Activated T-cell treated with anti-CD3 and anti-CD28 coated beads, Interleukin-2, amount 50 U/mL, for 24 hours (primary cell): ENCODE measurements around the gene SLC25A42.
"Not testable (repeated sequence)": the region's sequence is repeated elsewhere in the genome, so short reads cannot be mapped to it uniquely, and the experiment has no call there.

Experiments used
- DNase-seq: peaks from one replicate; pipeline ENCODE4 v3.0.0-alpha.2; 2020
- H3K27ac Mint-ChIP-seq: 2 replicates; pipeline ENCODE4 v1.8.0; 2020; ENCODE audit warnings: mild to moderate bottlenecking, mixed read lengths
- H3K27me3 Mint-ChIP-seq: 2 replicates; pipeline ENCODE4 v1.8.0; 2020; ENCODE audit warnings: mixed read lengths
- H3K36me3 Mint-ChIP-seq: 2 replicates; pipeline ENCODE4 v1.8.0; 2020; ENCODE audit warnings: low read depth, mixed read lengths
- H3K4me1 Mint-ChIP-seq: 2 replicates; pipeline ENCODE4 v1.8.0; 2020; ENCODE audit warnings: low read depth, mixed read lengths
- H3K4me3 Mint-ChIP-seq: 2 replicates; pipeline ENCODE4 v1.8.0; 2020; ENCODE audit warnings: mild to moderate bottlenecking, moderate library complexity, mixed read lengths
- H3K9me3 Mint-ChIP-seq: 2 replicates; pipeline ENCODE4 v1.8.0; 2020; ENCODE audit warnings: mixed read lengths

SLC25A42 gene

GRCh38 chr19:19098703-19099632 lies 35.2 kb downstream of the SLC25A42 start:
- H3K4me3 Mint-ChIP-seq = no peak overlapping the region
- H3K9me3 Mint-ChIP-seq = no peaks in the 10 kb centered on the region
- H3K4me1 Mint-ChIP-seq = no peaks in the 10 kb centered on the region
- peaks cover 21% of the 10 kb centered on the region for H3K36me3 Mint-ChIP-seq
- H3K27ac Mint-ChIP-seq = no peak overlapping the region
- H3K27me3 Mint-ChIP-seq = no peaks in the 10 kb centered on the region
- DNase-seq = no peak

GRCh38 chr19:19101540-19101939 lies 37.7 kb downstream of the SLC25A42 start:
- Mint-ChIP-seq H3K36me3 (peaks cover 22% of the 10 kb centered on the region), H3K4me3 (no peak overlapping the region), H3K27me3 (no peaks in the 10 kb centered on the region), H3K9me3 (no peaks in the 10 kb centered on the region), H3K27ac (no peak overlapping the region), H3K4me1 (no peaks in the 10 kb centered on the region)
- DNase-seq = no peak

GRCh38 chr19:19102566-19102965 lies 38.8 kb downstream of the SLC25A42 start:
- not testable (repeated sequence) for H3K27ac Mint-ChIP-seq, DNase-seq, H3K4me1 Mint-ChIP-seq, H3K9me3 Mint-ChIP-seq, H3K27me3 Mint-ChIP-seq, H3K4me3 Mint-ChIP-seq
- H3K36me3 Mint-ChIP-seq = peaks cover 17% of the 10 kb centered on the region

- H3K27me3 Mint-ChIP-seq = no peaks in the 10 kb centered on the region
- no peaks in the 10 kb centered on the region for H3K9me3 Mint-ChIP-seq
- no peak overlapping the region for H3K4me3 Mint-ChIP-seq
These were observed 39.4 kb downstream of the SLC25A42 start for GRCh38 chr19:19103167-19103566.

GRCh38 chr19:19105365-19106055 lies 41.7 kb downstream of the SLC25A42 start:
- peaks cover 3% of the 10 kb centered on the region for H3K4me1 Mint-ChIP-seq
- H3K27ac Mint-ChIP-seq = no peak overlapping the region
- peaks cover 18% of the 10 kb centered on the region for H3K36me3 Mint-ChIP-seq
- DNase-seq = no peak
- no peaks in the 10 kb centered on the region for H3K27me3 Mint-ChIP-seq
- no peaks in the 10 kb centered on the region for H3K9me3 Mint-ChIP-seq
- no peak overlapping the region for H3K4me3 Mint-ChIP-seq

More at GRCh38 chr19:19103167-19103566, 39.4 kb downstream of the SLC25A42 start:
- DNase-seq = no peak
- no peak overlapping the region for H3K27ac Mint-ChIP-seq
- H3K36me3 Mint-ChIP-seq = peaks cover 19% of the 10 kb centered on the region
- no peaks in the 10 kb centered on the region for H3K4me1 Mint-ChIP-seq

GRCh38 chr19:19106056-19106551 lies 42.3 kb downstream of the SLC25A42 start:
- Mint-ChIP-seq H3K27ac (no peak overlapping the region), H3K4me1 (peaks cover 7% of the 10 kb centered on the region)
- no peak for DNase-seq

GRCh38 chr19:19106938-19107337 lies 43.1 kb downstream of the SLC25A42 start:
- H3K4me3 Mint-ChIP-seq, H3K27ac Mint-ChIP-seq, H3K4me1 Mint-ChIP-seq, DNase-seq, H3K27me3 Mint-ChIP-seq, H3K9me3 Mint-ChIP-seq: not testable (repeated sequence)
- peaks cover 16% of the 10 kb centered on the region for H3K36me3 Mint-ChIP-seq

More at GRCh38 chr19:19106056-19106551, 42.3 kb downstream of the SLC25A42 start:
- no peak overlapping the region for H3K4me3 Mint-ChIP-seq
- peaks cover 16% of the 10 kb centered on the region for H3K36me3 Mint-ChIP-seq
- no peaks in the 10 kb centered on the region for H3K9me3 Mint-ChIP-seq
- no peaks in the 10 kb centered on the region for H3K27me3 Mint-ChIP-seq

GRCh38 chr19:19107654-19108053 lies 43.9 kb downstream of the SLC25A42 start:
- no peaks in the 10 kb centered on the region for H3K27me3 Mint-ChIP-seq
- H3K9me3 Mint-ChIP-seq = no peaks in the 10 kb centered on the region
- H3K36me3 Mint-ChIP-seq = peaks cover 16% of the 10 kb centered on the region
- no peak for DNase-seq
- H3K27ac Mint-ChIP-seq = no peak overlapping the region
- no peak overlapping the region for H3K4me3 Mint-ChIP-seq
- peaks cover 7% of the 10 kb centered on the region for H3K4me1 Mint-ChIP-seq

GRCh38 chr19:19109601-19110000 lies 45.8 kb downstream of the SLC25A42 start:
- no peak overlapping the region for H3K4me3 Mint-ChIP-seq
- no peak overlapping the region for H3K27ac Mint-ChIP-seq
- peaks cover 16% of the 10 kb centered on the region for H3K36me3 Mint-ChIP-seq
- peaks cover 7% of the 10 kb centered on the region for H3K4me1 Mint-ChIP-seq
- H3K27me3 Mint-ChIP-seq = no peaks in the 10 kb centered on the region
- no peak for DNase-seq
- H3K9me3 Mint-ChIP-seq = no peaks in the 10 kb centered on the region

GRCh38 chr19:19110410-19111135 lies 46.8 kb downstream of the SLC25A42 start:
- Mint-ChIP-seq H3K27me3 (no peaks in the 10 kb centered on the region), H3K4me1 (peaks cover 7% of the 10 kb centered on the region), H3K4me3 (no peak overlapping the region), H3K27ac (no peak overlapping the region), H3K9me3 (no peaks in the 10 kb centered on the region), H3K36me3 (peaks cover 16% of the 10 kb centered on the region)
- DNase-seq = peak; percentile 49

- Mint-ChIP-seq H3K4me1 (peaks cover 7% of the 10 kb centered on the region), H3K27me3 (no peaks in the 10 kb centered on the region), H3K4me3 (no peak overlapping the region), H3K36me3 (peaks cover 14% of the 10 kb centered on the region), H3K27ac (no peak overlapping the region), H3K9me3 (no peaks in the 10 kb centered on the region)
- DNase-seq = no peak
These were observed 47.5 kb downstream of the SLC25A42 start for GRCh38 chr19:19111136-19111835.

GRCh38 chr19:19111967-19112580 lies 48.3 kb downstream of the SLC25A42 start:
- H3K27me3 Mint-ChIP-seq = no peaks in the 10 kb centered on the region
- DNase-seq = no peak
- H3K36me3 Mint-ChIP-seq = peaks cover 13% of the 10 kb centered on the region
- no peak overlapping the region for H3K27ac Mint-ChIP-seq
- no peak overlapping the region for H3K4me3 Mint-ChIP-seq
- H3K9me3 Mint-ChIP-seq = no peaks in the 10 kb centered on the region
- peaks cover 7% of the 10 kb centered on the region for H3K4me1 Mint-ChIP-seq

GRCh38 chr19:19113040-19113626 lies 49.3 kb downstream of the SLC25A42 start:
- Mint-ChIP-seq H3K4me3 (no peak overlapping the region), H3K27me3 (no peaks in the 10 kb centered on the region), H3K9me3 (no peaks in the 10 kb centered on the region), H3K27ac (no peak overlapping the region), H3K36me3 (peaks cover 8% of the 10 kb centered on the region), H3K4me1 (peaks cover 7% of the 10 kb centered on the region)
- DNase-seq = no peak
